Thymus (tissue), 11 donors: ENCODE measurements around the gene ATP1A2. TPM values are rescaled to one million over a fixed set of nuclear protein-coding genes. Genes with fewer than 3 reads are reported as not detected.

Source experiments
- DNase-seq, 9 donors: peaks; one replicate each; pipeline ENCODE4 v3.0.0-alpha.2; 2013; ENCODE audit warnings: low spot score in 9 of 9, low read depth in 6 of 9, missing footprints in 1 of 9
- H3K27ac ChIP-seq, 2 donors: one replicate each; pipeline ENCODE4 v1.5.1; 2013; ENCODE audit warnings: control low read depth in 1 of 2, low read depth in 1 of 2, low read length in 1 of 2, mild to moderate bottlenecking in 1 of 2, moderate library complexity in 1 of 2
- H3K27me3 ChIP-seq, 2 donors: one replicate each; pipeline ENCODE4 v1.5.1; 2013; ENCODE audit warnings: low read length in 1 of 2; ENCODE audit not compliant: control insufficient read depth in 2 of 2, insufficient read depth in 1 of 2
- H3K36me3 ChIP-seq, 2 donors: one replicate each; pipeline ENCODE4 v1.5.1; 2013; ENCODE audit warnings: low read length in 1 of 2, mild to moderate bottlenecking in 1 of 2, moderate library complexity in 1 of 2; ENCODE audit not compliant: control insufficient read depth in 2 of 2, insufficient read depth in 2 of 2
- H3K4me1 ChIP-seq, 2 donors: one replicate each; pipeline ENCODE4 v1.5.1; 2013; ENCODE audit warnings: low read length in 2 of 2; ENCODE audit not compliant: control insufficient read depth in 2 of 2, insufficient read depth in 2 of 2
- H3K4me3 ChIP-seq, 2 donors: one replicate each; pipeline ENCODE4 v1.5.1; 2013; ENCODE audit warnings: low read length in 2 of 2, control low read depth in 1 of 2, mild to moderate bottlenecking in 1 of 2
- H3K9me3 ChIP-seq, 2 donors: one replicate each; pipeline ENCODE4 v1.5.1; 2013; ENCODE audit warnings: low read length in 1 of 2, mild to moderate bottlenecking in 1 of 2; ENCODE audit not compliant: control insufficient read depth in 2 of 2, insufficient read depth in 1 of 2
- WGBS: extraction: QIAGEN DNeasy Blood & Tissue Kit; methylation state at CpG from one replicate; pipeline ENCODE4 v1.1.7; 2013; 5-methylcytosine and 5-hydroxymethylcytosine counted together
- polyA plus RNA-seq: library from polyadenylated mRNA; stranded (reverse); fragments of 200-250 nt; gene quantifications from one replicate; pipeline ENCODE4 v1.2.3, GENCODE V29; 2013
- total RNA-seq: library from RNA; stranded (reverse); fragments of 120-200 nt; gene quantifications from one replicate; pipeline ENCODE4 v1.2.4, GENCODE V29; 2013
- donor health status: healthy.

The ATP1A2 gene
- total and polyA plus RNA-seq, 2 donors = 0.38 to 1.3 TPM

- no peak overlapping the region for H3K4me3 ChIP-seq
Observed at GRCh38 chr1:160158534-160158933, 43.0 kb downstream of the ATP1A2 start.

GRCh38 chr1:160159846-160160245, 44.3 kb downstream of the ATP1A2 start:
- H3K27ac ChIP-seq = no peak overlapping the region
- no peaks in the 10 kb centered on the region for H3K27me3 ChIP-seq
- H3K36me3 ChIP-seq = no peaks in the 10 kb centered on the region
- H3K4me3 ChIP-seq = no peak overlapping the region
- H3K4me1 ChIP-seq = no peaks in the 10 kb centered on the region
- H3K9me3 ChIP-seq = no peaks in the 10 kb centered on the region
- no peak for DNase-seq

More at GRCh38 chr1:160158534-160158933, 43.0 kb downstream of the ATP1A2 start:
- WGBS = 93% methylated on average over 4 of the region's 4 CpGs
- Histone ChIP-seq H3K36me3 (no peaks in the 10 kb centered on the region), H3K27me3 (no peaks in the 10 kb centered on the region), H3K4me1 (no peaks in the 10 kb centered on the region), H3K27ac (no peak overlapping the region), H3K9me3 (no peaks in the 10 kb centered on the region)
- DNase-seq = no peak

DNA sequence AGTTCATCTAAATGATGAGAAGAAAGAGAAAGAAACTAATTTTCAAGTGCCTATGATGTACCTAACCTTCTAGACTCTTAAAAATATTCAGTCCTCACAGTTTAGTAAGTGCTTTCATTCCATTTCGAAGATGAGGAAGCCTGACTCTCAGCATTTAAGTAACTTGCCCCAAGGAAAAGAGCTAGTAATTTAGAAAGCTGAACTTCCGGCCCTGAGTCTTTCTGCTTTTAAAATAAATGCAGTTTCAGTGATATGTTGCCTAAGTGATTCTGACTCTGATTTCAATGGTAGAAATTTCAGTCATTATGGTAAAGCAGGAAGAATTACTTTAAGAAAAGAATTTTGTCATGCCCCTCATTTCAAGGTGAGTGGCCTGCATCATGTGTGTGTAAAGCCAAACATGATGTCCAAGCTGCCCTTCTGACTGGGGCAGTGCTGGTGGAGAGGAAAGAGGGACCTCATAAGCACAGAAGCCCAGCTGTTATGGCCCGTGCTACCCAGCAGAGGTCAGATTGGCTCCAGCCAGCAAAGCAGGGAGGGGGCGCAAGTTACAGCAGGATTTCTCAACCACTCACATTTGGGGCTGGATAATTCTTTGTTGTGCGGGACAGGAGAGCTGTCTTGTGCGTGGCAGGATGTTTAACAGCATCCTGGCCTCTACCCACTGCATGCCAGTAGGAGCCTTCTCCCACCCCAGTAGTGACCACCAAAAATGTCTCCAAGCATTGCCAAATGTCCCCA, 46.6 kb downstream of the ATP1A2 start:
- DNase-seq = no peak
- H3K4me3 ChIP-seq = no peak overlapping the region
- H3K4me1 ChIP-seq = no peaks in the 10 kb centered on the region
- H3K27me3 ChIP-seq = no peaks in the 10 kb centered on the region
- H3K27ac ChIP-seq = peak overlapping the region in 1 of 2 donors; percentile 5
- 86% methylated on average over 6 of the region's 6 CpGs for WGBS
- no peaks in the 10 kb centered on the region for H3K36me3 ChIP-seq
- H3K9me3 ChIP-seq = no peaks in the 10 kb centered on the region

DNA sequence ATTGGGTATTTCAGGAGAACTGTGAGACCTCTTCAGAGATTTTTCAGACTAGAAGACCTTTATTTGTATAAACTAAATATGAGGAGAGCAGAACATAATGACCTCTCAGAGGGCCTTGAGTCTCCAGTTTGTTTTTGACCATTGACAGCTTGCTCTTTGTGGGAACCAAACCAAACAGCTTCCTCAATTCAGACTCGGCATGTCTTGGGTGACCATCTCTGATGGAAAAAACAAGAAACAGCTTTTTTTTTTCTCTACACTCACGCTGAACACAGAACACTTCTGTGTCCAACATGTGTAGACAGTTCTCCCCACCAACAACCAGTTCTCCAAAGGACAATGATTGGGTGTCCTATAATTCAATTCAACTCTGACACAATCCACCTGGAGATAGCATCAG, 47.4 kb downstream of the ATP1A2 start:
- no peak overlapping the region for H3K4me3 ChIP-seq
- 76% methylated on average over 2 of the region's 2 CpGs for WGBS
- H3K9me3 ChIP-seq = no peaks in the 10 kb centered on the region
- no peak for DNase-seq
- H3K27ac ChIP-seq = no peak overlapping the region
- H3K27me3 ChIP-seq = no peaks in the 10 kb centered on the region
- H3K4me1 ChIP-seq = no peaks in the 10 kb centered on the region
- H3K36me3 ChIP-seq = no peaks in the 10 kb centered on the region

- H3K27ac ChIP-seq = no peak overlapping the region
- H3K27me3 ChIP-seq = no peaks in the 10 kb centered on the region
- H3K4me3 ChIP-seq = no peak overlapping the region
- H3K4me1 ChIP-seq = no peaks in the 10 kb centered on the region
- H3K9me3 ChIP-seq = no peaks in the 10 kb centered on the region
- no peaks in the 10 kb centered on the region for H3K36me3 ChIP-seq
- 98% methylated on average over 1 of the region's 1 CpG for WGBS
- DNase-seq = no peak
Observed at GRCh38 chr1:160163615-160164014, 48.1 kb downstream of the ATP1A2 start.

DNA sequence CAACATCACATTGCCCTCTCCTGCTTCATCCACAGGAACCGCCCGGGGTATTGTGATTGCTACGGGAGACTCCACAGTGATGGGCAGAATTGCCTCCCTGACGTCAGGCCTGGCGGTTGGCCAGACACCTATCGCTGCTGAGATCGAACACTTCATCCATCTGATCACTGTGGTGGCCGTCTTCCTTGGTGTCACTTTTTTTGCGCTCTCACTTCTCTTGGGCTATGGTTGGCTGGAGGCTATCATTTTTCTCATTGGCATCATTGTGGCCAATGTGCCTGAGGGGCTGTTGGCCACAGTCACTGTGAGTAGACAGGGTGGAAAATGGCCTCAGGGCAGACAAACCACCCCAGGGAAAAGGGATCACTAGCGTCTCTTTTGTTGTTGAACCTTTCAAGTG, 48.6 kb downstream of the ATP1A2 start:
- no peak overlapping the region for H3K27ac ChIP-seq
- H3K4me1 ChIP-seq = no peaks in the 10 kb centered on the region
- H3K4me3 ChIP-seq = no peak overlapping the region
- peaks cover 0 to 2% of the 10 kb centered on the region in 2 donors for H3K27me3 ChIP-seq
- H3K9me3 ChIP-seq = no peaks in the 10 kb centered on the region
- no peaks in the 10 kb centered on the region for H3K36me3 ChIP-seq
- DNase-seq = no peak
- 95% methylated on average over 10 of the region's 10 CpGs for WGBS

- no peak overlapping the region for H3K4me3 ChIP-seq
- peaks cover 0 to 4% of the 10 kb centered on the region in 2 donors for H3K4me1 ChIP-seq
- whole genome bisulfite sequencing = 85% methylated on average over 12 of the region's 12 CpGs
- peaks cover 0 to 2% of the 10 kb centered on the region in 2 donors for H3K27me3 ChIP-seq
- no peaks in the 10 kb centered on the region for H3K36me3 ChIP-seq
- no peak overlapping the region for H3K27ac ChIP-seq
- H3K9me3 ChIP-seq = no peaks in the 10 kb centered on the region
- no peak for DNase-seq
Observed at GRCh38 chr1:160166166-160166868, 50.8 kb downstream of the ATP1A2 start.

GRCh38 chr1:160167056-160167455, 51.5 kb downstream of the ATP1A2 start:
- peaks cover 0 to 4% of the 10 kb centered on the region in 2 donors for H3K4me1 ChIP-seq
- H3K9me3 ChIP-seq = no peaks in the 10 kb centered on the region
- H3K27ac ChIP-seq = no peak overlapping the region
- H3K36me3 ChIP-seq = no peaks in the 10 kb centered on the region
- no peak for DNase-seq
- WGBS = 92% methylated on average over 4 of the region's 4 CpGs
- H3K27me3 ChIP-seq = peaks cover 0 to 2% of the 10 kb centered on the region in 2 donors
- no peak overlapping the region for H3K4me3 ChIP-seq

DNA sequence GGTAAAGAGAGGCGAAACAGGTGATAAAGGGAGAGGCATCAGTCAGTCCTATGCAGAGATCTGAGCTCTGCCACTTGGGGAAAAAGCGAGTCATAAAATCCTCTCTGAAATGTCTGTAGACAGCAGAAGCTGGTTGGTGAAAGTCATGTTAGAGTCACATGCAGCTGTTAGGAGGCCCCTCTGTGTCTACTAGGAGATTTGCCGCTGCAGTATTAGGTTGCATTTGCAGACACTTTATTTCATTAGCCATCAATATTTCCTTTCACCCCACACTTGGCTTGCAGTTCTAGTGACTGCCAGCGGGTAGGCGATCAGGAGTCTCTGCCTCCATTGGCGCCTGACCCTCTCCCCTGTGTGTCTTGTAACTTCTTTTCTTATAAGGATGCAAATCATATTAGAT, 52.0 kb downstream of the ATP1A2 start:
- Histone ChIP-seq H3K4me3 (no peak overlapping the region), H3K27ac (no peak overlapping the region), H3K36me3 (no peaks in the 10 kb centered on the region), H3K27me3 (peaks cover 0 to 2% of the 10 kb centered on the region in 2 donors), H3K9me3 (no peaks in the 10 kb centered on the region), H3K4me1 (peaks cover 0 to 4% of the 10 kb centered on the region in 2 donors)
- DNase-seq = no peak
- 96% methylated on average over 6 of the region's 6 CpGs for WGBS
